M059J (cell line): ENCODE measurements around the gene TMIGD2. TPM values are rescaled to one million over a fixed set of nuclear protein-coding genes. Genes with fewer than 3 reads are reported as not detected.

Experiments
- DNase-seq: peaks from one replicate; pipeline ENCODE4 v3.0.0-alpha.2; 2012; ENCODE audit warnings: low read depth
- total RNA-seq: library from RNA; depleted of rRNA; stranded (reverse); fragments of >200 nt; shearing (Covaris generic); gene quantifications from 2 replicates; pipeline ENCODE4 v1.2.3, GENCODE V29; 2014

TMIGD2 gene
- total RNA-seq, 1 experiment from 2014 or later = not detected

- no peak for DNase-seq
These were observed 24.7 kb upstream of the TMIGD2 start for GRCh38 chr19:4326837-4327251.

DNA sequence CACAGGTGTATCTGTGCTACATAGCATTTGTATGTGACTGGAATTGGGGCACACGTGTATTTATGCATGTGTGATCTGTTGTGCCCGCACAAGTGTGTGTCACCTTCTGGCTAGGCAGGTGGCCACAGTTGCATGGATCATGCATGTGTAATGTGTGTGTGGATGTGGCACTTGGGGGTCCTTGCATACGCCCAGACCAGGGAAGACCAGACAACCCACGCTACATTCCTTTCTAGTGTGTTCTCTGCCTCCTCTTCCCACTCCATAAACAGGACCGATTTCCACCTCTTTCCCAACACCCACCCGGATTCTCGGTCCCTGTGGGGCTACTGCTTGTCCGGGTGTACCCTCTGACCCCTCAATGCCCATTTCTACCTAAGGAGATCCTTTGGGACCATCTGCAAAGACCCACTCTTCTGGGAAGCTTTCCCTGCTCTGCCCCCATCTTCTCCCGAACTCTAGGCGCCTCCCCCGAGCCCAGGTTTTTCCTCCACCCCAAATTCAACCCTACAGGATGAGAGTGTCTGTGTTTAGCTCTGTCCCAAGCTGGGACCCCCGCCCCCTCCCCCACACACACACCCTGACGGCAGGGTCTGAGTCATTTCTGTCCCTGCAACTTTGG lies 24.1 kb upstream of the TMIGD2 start:
- no peak for DNase-seq

GRCh38 chr19:4324228-4324627 lies 22.0 kb upstream of the TMIGD2 start:
- no peak for DNase-seq

DNA sequence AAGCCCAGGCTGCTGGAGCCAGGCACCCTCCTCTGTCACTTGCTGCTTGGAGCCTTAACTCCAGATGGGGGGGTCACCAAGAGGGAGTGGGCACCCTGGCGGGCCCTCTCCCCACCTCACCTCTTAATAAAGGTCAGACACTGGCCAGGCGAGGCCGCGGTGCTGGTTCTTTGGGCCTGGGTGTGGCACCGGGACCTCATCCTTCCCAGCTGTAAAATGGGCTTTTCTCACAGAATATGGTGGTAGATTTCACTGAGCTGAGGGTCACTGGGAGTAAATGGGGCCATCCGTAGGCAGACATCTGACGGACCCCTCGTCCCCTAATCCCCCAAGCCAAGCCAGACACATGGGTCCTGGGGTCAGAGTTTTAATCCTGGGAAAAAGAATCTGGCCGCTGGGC lies 21.5 kb upstream of the TMIGD2 start:
- DNase-seq = no peak

GRCh38 chr19:4322942-4323665 lies 20.9 kb upstream of the TMIGD2 start:
- no peak for DNase-seq

- DNase-seq = no peak
These were observed 18.2 kb upstream of the TMIGD2 start for GRCh38 chr19:4320419-4320818.

GRCh38 chr19:4319067-4319718 lies 17.0 kb upstream of the TMIGD2 start:
- no peak for DNase-seq

DNA sequence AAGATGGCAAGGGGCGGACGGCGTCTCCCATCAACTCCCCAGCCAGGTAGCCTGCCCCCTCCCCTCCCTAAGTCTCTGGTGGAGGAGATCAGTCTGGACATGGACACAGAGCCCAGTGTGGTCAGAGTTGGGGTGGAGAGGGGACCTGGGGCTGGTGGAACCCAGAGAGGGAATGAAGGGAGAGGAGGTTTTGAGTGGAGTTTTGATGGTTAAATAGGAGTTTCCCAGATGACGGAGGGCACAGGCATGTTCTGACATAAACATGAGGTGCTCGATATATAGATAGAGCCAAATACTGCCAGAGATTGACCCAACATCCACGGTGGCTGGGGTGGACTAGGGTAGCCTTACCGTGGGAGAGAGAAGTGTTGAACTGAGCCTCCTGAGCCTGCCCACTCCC lies 16.3 kb upstream of the TMIGD2 start:
- DNase-seq = no peak

DNA sequence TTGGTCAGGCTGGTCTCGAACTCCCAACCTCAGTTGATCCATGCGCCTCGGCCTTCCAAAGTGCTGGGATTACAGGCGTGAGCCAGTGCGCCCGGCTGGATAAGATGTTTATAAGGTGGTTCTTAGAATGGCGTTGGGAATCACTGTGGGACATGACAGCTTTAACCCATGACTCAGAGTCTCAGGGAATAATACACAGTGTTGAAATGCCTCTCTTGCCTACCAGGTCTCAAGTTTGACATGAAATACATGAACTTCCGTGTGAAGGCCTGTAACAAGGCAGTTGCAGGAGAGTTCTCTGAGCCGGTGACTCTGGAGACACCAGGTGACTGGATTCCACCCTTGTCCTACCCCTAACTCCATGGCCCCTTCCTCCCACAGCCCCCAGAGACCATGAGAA lies 14.8 kb upstream of the TMIGD2 start:
- no peak for DNase-seq

GRCh38 chr19:4313847-4314490 lies 11.8 kb upstream of the TMIGD2 start:
- DNase-seq = no peak

DNA sequence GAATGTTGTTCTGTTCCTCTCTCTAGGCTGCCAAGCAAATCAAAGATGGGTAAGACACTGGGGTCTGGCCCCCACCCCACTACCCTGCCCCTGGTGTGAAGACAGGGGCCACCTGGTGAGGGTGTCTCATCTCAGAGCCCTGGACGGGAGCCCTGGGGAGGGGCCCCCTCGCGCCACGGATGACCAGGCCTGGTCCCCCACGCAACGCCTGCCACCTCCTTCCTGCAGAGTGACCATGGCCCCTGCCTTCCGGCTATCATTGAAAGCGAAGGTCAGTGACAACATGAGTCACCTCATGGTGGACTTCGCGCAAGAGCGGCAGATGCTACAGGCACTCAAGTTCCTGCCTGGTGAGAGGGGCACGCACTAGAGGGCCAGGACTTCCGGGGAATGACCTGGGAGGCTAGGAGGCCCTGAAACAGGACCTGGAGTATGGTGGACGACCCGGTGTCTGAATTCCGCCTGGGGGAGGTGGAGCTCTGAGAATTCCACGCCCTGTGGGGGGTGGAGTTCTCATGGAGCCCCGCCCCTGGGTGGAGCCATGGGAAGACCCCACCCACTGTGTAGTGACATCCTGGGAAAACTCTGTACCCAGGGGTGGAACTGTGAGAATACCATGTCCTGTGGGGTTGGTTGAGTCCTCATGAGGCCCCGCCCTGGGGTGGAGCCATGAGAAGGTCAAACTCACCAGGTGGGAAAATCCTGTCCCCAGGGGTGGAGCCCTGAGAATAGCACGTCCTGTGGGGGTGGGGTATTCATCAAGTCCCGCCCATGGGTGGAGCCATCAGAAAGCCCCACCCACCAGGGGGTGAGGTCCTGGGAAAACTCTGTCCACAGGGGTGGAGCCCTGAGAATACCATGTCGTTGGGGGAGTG lies 8.3 kb upstream of the TMIGD2 start:
- no peak for DNase-seq

DNA sequence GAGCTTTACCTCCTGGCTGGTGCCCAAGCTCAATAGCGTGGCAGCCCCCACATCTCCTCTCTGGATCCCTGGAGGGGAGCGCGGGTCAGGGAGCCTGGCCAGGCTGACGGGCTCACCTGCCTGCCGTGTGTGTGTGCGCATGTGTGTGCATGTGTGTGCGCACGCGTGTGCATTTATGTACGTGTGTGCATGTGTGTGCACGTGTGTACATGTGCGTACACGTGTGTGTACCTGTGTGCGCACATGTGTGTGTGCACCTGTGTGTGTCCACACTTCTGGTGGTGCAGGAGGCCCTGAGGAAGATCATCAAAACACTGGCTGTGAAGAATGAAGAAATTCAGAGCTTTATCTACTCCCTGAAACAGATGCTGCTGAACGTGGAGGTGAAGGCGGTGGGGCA lies 3.5 kb upstream of the TMIGD2 start:
- DNase-seq = no peak

DNA sequence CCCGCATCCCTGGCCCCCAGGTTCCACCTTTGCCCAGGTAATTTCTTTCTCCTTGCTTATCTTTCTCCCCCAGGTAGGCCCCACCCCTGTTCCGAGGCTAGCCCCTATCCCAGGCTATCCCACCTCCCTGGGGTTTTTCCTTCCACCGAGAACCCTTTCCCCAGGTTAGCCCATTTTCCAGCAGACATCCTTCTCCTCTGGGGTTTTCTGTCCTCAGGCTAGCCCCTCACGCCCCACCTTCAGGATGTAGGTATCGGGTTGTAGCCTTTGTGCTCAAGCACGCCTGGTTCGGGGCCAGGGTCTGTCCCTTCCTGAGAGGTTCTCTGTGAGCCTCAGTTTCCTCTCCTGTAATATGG lies 3.0 kb upstream of the TMIGD2 start:
- DNase-seq = no peak

DNA sequence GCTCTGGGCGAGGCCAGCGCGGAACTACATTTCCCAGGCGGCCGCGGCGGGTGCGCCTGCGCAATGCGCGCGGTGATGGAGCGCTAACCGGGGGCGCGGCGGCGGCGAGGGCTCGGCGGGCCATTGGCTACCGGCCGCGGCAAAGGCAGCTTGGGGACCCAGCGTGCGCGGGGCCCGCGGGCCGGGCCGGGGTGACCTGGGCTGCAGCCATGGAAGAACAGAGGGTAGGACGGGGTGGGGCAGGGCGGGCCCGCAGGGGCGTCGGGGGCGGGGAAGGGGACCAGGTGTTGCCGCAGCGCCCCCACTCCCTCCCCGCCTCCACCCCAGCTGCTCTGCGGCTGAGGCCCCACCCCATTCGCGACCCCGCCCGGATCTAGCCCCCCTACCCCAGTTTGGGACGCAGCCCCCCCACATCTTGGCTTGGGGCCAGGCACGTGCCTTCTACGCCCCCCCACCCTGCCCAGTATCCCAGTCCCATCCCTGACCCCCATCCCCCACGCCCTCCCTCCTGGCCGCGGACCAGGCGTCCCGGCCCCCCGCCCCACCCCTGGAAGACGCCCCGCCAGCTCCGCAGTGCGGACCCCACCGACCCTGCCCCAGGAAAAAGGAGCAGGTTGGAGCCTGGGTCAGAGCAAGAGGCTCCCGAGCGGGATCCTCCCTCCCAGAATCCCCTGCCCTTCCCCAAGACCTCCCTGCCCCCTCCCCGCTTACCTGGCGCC lies 2.5 kb upstream of the TMIGD2 start, which contains the start of gene FSD1:
Gene FSD1, plus strand, starts transcription at position 61 of the 719 bp plus-strand sequence. Its CDS starts 149 bp downstream, at position 210.
- peak; percentile 66 for DNase-seq

DNA sequence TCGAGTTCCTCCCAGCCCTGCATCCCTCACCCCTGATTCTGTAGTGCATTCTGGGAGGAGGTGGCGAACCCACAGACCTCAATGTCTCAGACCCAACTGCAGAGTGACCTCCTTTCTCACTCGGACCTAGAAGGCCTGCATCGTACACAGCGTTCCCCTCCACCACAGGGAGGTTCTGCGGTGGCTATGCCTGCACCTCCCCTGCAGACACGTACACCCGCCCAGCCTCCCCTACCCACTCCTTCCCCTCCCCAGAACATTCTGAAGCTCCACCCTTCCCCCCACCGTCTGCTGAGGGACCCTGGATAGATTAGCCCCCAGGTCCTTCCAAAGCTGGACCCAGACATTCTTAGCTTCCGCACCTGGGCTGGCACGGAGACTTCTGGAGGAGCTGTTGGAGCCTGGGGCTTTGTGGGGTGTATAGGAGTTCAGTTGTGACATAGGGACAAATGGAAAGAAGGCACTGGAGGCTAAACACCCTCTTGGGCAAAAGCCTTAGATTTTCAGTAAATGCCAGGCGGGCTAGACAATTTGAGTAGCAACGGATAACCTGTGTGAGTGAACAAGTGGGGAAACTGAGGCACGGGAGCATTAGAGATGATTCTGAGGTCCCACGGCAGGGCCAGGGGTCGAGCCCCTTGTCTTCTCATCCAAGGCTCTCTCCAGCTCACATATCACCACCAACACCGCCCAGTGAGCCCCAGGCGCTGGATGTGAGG lies 1.8 kb upstream of the TMIGD2 start:
- DNase-seq = no peak

DNA sequence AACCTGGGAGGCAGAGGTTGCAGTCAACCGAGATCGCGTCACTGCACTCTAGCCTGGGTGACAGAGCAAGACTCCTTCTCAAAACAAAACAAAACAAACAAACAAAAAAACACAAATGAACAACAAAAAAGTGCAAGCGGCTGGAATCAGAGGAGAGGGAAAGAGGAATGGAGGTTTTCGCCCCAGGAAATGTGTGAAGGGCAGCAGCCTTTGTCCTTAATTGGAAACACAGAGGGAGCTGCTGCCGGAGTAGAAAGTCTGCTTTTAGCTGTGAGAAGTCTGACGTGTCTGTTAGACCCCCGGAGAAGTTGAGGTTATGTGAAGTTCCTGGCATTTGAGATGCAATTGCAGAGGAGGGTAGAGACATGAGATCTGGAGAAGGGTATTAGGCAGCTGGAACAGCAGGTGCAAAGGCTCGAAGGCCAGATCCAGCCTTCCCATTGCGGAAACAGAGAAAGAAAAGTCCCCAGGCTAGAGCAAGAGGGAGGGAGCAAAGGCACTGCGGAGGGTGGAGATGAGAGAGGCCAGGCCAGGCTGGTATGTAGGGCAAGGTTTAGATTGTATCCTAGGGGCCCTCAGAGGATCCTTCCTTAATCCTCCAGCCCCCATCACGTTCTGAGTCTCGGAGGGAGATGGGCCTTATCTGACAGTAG lies 473 bp downstream of the TMIGD2 start:
- no peak for DNase-seq

DNA sequence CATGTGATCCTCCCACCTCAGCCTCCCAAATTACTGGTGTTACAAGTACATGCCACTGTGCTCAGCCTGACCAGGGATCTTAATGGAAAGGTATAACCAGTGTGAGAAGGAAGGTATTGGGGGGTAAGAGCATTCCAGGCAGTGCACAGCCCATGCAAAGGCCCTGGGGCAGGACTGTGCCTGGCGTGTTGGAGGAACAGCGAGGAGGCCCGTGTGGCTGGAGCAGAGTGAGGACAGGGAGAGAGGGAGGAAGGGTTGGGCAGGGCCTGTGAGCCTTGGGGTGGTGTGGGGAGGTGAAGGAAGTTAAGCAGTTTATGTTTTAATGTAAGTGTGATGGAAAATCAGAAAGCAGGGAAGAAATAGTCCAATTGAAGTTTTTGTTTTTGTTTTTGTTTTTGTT lies 1.6 kb downstream of the TMIGD2 start:
- no peak for DNase-seq

DNA sequence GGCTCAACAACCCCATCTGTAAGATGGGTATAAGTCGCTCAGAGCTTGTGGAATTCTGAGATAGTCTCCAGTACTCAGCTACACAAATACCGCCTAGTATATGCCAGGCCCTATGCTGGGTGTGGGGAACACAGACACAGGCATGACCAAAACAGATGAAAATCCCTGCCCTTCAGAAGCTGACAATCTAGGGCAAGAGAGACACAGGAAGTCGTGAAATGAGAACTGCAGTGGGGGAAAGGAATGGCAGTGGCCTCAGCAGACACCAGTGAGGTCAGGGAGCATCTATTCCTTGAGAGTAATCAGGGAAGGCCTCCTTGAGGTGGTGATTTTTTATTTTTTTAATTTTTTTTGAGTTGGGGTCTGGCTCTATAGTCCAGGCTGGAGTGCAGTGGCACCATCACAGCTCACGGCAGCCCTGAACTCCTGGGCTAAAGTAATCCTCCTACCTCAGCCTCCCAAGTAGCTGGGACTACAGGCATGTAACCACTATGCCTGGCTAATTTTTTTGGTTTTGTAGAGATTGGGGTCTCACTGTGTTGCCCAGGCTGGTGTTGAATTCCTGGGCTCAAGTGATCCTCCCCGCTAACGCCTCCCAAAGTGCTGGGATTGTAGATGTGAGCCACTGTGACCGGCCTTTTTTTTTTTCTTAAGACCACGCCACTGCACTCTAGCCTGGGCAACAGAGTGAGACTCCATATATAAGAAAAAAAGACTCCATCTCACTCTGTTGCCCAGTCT lies 3.2 kb downstream of the TMIGD2 start:
- no peak for DNase-seq
